ENCODE measurements around the gene FOXC2. TPM values are rescaled to one million over a fixed set of nuclear protein-coding genes. Genes with fewer than 3 reads are reported as not detected.

FOXC2 gene
- total and polyA plus RNA-seq, 10 of the 15 experiments (the other 5 are each of a cell fraction or from before 2014, with no cell fraction given), result not detected

GRCh38 chr16:86595983-86596605 lies 29.5 kb downstream of the FOXC2 start (continued):
- no peak for TF ChIP-seq MEF2B (IDR thresholded peaks at IDR 0.05; ENCODE audit: partially characterized antibody, poor library complexity, severe bottlenecking)

- POLR2A ChIA-PET, result no interaction called here
- H4K20me1 ChIP-seq (ENCODE audit: control insufficient read depth, insufficient read depth), result no peaks in the 10 kb centered on the region
Measured at GRCh38 chr16:86597126-86597879, 30.7 kb downstream of the FOXC2 start.

More at GRCh38 chr16:86597126-86597879, 30.7 kb downstream of the FOXC2 start:
- H3K9ac ChIP-seq (ENCODE audit: control insufficient read depth, insufficient read depth, low read length), result no peak overlapping the region
- H3K4me3 ChIP-seq, result no peak overlapping the region
- no peak overlapping the region for H2AFZ ChIP-seq (ENCODE audit: control insufficient read depth, low read depth, low read length)
- H3K4me1 ChIP-seq (ENCODE audit: control insufficient read depth, insufficient read depth, low read length), result no peaks in the 10 kb centered on the region
- BruUV-seq (replicated peaks), result no TSS peak
- H3K27ac ChIP-seq (ENCODE audit: control insufficient read depth, insufficient read depth), result no peak overlapping the region
- ChIA-PET CTCF (no interaction called here), SMC1A (ENCODE audit: uncharacterized antibody, unreplicated experiment) (no interaction called here), RAD21 (ENCODE audit: unreplicated experiment) (no interaction called here)
- WGBS (ENCODE audit: insufficient coverage, insufficient replicate concordance, low lambda C conversion rate, missing lambda C conversion rate), result 34% methylated on average over 18 of the region's 18 CpGs
- H3K79me2 ChIP-seq (ENCODE audit: control insufficient read depth, insufficient read depth, low read length), result no peaks in the 10 kb centered on the region
- H3K4me2 ChIP-seq (ENCODE audit: control insufficient read depth, insufficient read depth), result no peak overlapping the region
- DNase-seq (ENCODE audit: low read depth, low spot score), result no peak
- intact Hi-C loops (cut with micrococcal nuclease; ENCODE audit: unreplicated experiment) (no loop called here), in situ Hi-C loops (cut with MboI) (no loop called here)
- TF ChIP-seq MYB (IDR thresholded peaks at IDR 0.05; ENCODE audit: borderline replicate concordance, low read depth, low read length) (no peak), JUND (IDR thresholded peaks at IDR 0.05; ENCODE audit: low read depth, low read length) (no peak), SUPT20H (IDR thresholded peaks at IDR 0.05; ENCODE audit: borderline replicate concordance, control insufficient read depth, low read depth, low read length) (no peak), MXI1 (IDR thresholded peaks at IDR 0.05; ENCODE audit: low read depth, low read length) (no peak), NBN (IDR thresholded peaks at IDR 0.05) (no peak), RUNX3 (IDR thresholded peaks at IDR 0.05; ENCODE audit: low read length) (no peak), ELK1 (IDR thresholded peaks at IDR 0.05; ENCODE audit: low read depth, low read length) (no peak), SIN3A (IDR thresholded peaks at IDR 0.05; ENCODE audit: low read depth, low read length) (no peak), MEF2B (IDR thresholded peaks at IDR 0.05; ENCODE audit: partially characterized antibody, poor library complexity, severe bottlenecking) (no peak)
- TF ChIP-seq, protein P1, sequence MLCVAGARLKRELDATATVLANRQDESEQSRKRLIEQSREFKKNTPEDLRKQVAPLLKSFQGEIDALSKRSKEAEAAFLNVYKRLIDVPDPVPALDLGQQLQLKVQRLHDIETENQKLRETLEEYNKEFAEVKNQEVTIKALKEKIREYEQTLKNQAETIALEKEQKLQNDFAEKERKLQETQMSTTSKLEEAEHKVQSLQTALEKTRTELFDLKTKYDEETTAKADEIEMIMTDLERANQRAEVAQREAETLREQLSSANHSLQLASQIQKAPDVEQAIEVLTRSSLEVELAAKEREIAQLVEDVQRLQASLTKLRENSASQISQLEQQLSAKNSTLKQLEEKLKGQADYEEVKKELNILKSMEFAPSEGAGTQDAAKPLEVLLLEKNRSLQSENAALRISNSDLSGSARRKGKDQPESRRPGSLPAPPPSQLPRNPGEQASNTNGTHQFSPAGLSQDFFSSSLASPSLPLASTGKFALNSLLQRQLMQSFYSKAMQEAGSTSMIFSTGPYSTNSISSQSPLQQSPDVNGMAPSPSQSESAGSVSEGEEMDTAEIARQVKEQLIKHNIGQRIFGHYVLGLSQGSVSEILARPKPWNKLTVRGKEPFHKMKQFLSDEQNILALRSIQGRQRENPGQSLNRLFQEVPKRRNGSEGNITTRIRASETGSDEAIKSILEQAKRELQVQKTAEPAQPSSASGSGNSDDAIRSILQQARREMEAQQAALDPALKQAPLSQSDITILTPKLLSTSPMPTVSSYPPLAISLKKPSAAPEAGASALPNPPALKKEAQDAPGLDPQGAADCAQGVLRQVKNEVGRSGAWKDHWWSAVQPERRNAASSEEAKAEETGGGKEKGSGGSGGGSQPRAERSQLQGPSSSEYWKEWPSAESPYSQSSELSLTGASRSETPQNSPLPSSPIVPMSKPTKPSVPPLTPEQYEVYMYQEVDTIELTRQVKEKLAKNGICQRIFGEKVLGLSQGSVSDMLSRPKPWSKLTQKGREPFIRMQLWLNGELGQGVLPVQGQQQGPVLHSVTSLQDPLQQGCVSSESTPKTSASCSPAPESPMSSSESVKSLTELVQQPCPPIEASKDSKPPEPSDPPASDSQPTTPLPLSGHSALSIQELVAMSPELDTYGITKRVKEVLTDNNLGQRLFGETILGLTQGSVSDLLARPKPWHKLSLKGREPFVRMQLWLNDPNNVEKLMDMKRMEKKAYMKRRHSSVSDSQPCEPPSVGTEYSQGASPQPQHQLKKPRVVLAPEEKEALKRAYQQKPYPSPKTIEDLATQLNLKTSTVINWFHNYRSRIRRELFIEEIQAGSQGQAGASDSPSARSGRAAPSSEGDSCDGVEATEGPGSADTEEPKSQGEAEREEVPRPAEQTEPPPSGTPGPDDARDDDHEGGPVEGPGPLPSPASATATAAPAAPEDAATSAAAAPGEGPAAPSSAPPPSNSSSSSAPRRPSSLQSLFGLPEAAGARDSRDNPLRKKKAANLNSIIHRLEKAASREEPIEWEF (IDR thresholded peaks at IDR 0.05; ENCODE audit: insufficient replicate concordance, low read depth, low read length), result no peak
- no peaks in the 10 kb centered on the region for H3K9me3 ChIP-seq (replicated peaks; ENCODE audit: control insufficient read depth, insufficient read depth, low read length)
- FAIRE-seq, result no peak
- H3K36me3 ChIP-seq (ENCODE audit: control insufficient read depth in 2 of 2, insufficient read depth in 2 of 2, low read length in 1 of 2), result no peaks in the 10 kb centered on the region
- ATAC-seq, result no peak
- peaks cover 2 to 4% of the 10 kb centered on the region in 2 experiments; a peak in 3 of 4 replicates for H3K27me3 ChIP-seq (replicated peaks in 1 of 2; ENCODE audit: control insufficient read depth in 2 of 2, insufficient read depth in 2 of 2, low read length in 1 of 2)
